HFFc6 (cell line): ENCODE results near the gene FSIP1. TPM values are rescaled to one million over a fixed set of nuclear protein-coding genes. Genes with fewer than 3 reads are reported as not detected.
A peak's percentile ranks its signal among the peaks of the same experiment; 100 is the strongest.

Experiments used
- DNase-seq: peaks from one replicate; pipeline ENCODE4 v3.0.0-alpha.2; 2018
- H3K27ac Mint-ChIP-seq: 2 replicates; pipeline ENCODE4 v1.8.0; 2020; ENCODE audit warnings: mild to moderate bottlenecking, mixed read lengths
- H3K27me3 Mint-ChIP-seq: 2 replicates; pipeline ENCODE4 v1.8.0; 2021; ENCODE audit warnings: mild to moderate bottlenecking, moderate library complexity, mixed read lengths; ENCODE audit not compliant: insufficient read depth
- H3K36me3 Mint-ChIP-seq: 2 replicates; pipeline ENCODE4 v1.8.0; 2021; ENCODE audit warnings: low read depth, mixed read lengths
- H3K4me1 Mint-ChIP-seq: 2 replicates; pipeline ENCODE4 v1.8.0; 2020; ENCODE audit warnings: low read depth, mixed read lengths
- H3K4me3 Mint-ChIP-seq: 2 replicates; pipeline ENCODE4 v1.8.0; 2020; ENCODE audit warnings: mild to moderate bottlenecking, moderate library complexity, mixed read lengths
- H3K9me3 Mint-ChIP-seq: 2 replicates; pipeline ENCODE4 v1.8.0; 2020; ENCODE audit warnings: mild to moderate bottlenecking, mixed read lengths
- total RNA-seq, 6 experiments: library from RNA; stranded (reverse); fragmentation: NEBNext Ultra II Directional; extraction: Animal tissue kit (Norgen Biotek cat#: 25700); gene quantifications; 2 replicates in 1 of 6; 3 replicates in 5 of 6; pipeline ENCODE4 v1.2.3, GENCODE V29; 2021
- TF ChIP-seq, protein P1 (sequence below): fragments of 200-600 bp; sonication (generic); IDR thresholded peaks from 2 replicates; pipeline ENCODE4 v1.5.0; 2021; ENCODE audit warnings: antibody characterized with exemption, mild to moderate bottlenecking

FSIP1 gene
- total RNA-seq, 6 experiments from 2014 or later: 1.2 to 2.0 (median 1.3) TPM

DNA sequence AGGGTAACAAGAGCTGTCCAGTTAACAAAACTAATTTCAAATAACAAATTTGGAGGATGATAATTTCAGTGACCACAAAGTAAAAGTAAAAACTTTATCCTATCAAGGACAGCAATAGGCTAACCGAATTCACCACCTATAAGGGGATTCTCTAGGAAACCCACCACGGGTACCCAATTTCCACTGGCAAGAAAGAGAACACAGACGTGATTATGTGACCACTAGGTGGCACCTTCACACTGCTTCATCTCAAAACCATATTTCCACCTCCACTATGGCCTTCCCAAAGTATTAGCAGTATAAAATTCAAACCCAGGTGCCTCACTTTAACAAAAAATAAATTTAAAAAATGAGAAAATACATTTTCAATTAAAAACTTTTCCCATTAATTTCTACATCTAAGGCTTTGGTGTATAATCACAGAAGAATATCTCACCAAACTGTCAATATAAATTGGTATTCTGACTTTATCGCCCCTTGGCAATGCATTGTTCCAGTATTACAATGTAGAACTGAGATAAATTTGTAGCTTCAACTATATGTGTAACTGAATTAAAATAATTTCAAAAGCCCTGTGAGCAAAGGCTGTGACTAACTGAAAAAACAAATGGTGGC, 96.5 kb downstream of the FSIP1 start:
- peaks cover 59% of the 10 kb centered on the region for H3K4me1 Mint-ChIP-seq
- no peaks in the 10 kb centered on the region for H3K9me3 Mint-ChIP-seq
- no peaks in the 10 kb centered on the region; the same call in 1 of the 2 replicates for H3K27me3 Mint-ChIP-seq
- DNase-seq: peak; percentile 36
- H3K4me3 Mint-ChIP-seq: no peak overlapping the region
- H3K36me3 Mint-ChIP-seq: no peaks in the 10 kb centered on the region
- no peak overlapping the region for H3K27ac Mint-ChIP-seq
- TF ChIP-seq, protein P1, sequence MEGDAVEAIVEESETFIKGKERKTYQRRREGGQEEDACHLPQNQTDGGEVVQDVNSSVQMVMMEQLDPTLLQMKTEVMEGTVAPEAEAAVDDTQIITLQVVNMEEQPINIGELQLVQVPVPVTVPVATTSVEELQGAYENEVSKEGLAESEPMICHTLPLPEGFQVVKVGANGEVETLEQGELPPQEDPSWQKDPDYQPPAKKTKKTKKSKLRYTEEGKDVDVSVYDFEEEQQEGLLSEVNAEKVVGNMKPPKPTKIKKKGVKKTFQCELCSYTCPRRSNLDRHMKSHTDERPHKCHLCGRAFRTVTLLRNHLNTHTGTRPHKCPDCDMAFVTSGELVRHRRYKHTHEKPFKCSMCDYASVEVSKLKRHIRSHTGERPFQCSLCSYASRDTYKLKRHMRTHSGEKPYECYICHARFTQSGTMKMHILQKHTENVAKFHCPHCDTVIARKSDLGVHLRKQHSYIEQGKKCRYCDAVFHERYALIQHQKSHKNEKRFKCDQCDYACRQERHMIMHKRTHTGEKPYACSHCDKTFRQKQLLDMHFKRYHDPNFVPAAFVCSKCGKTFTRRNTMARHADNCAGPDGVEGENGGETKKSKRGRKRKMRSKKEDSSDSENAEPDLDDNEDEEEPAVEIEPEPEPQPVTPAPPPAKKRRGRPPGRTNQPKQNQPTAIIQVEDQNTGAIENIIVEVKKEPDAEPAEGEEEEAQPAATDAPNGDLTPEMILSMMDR: peak; percentile 98

GRCh38 chr15:39685367-39685766, 97.3 kb downstream of the FSIP1 start:
- DNase-seq: no peak
- TF ChIP-seq, protein P1: no peak

GRCh38 chr15:39684233-39684632, 98.4 kb downstream of the FSIP1 start:
- TF ChIP-seq, protein P1: no peak
- H3K27me3 Mint-ChIP-seq: no peaks in the 10 kb centered on the region; the same call in 1 of the 2 replicates
- no peak for DNase-seq
- H3K27ac Mint-ChIP-seq: no peak overlapping the region
- H3K4me3 Mint-ChIP-seq: no peak overlapping the region
- H3K4me1 Mint-ChIP-seq: peaks cover 60% of the 10 kb centered on the region
- no peaks in the 10 kb centered on the region for H3K36me3 Mint-ChIP-seq
- no peaks in the 10 kb centered on the region for H3K9me3 Mint-ChIP-seq

More at GRCh38 chr15:39685367-39685766, 97.3 kb downstream of the FSIP1 start:
- H3K9me3 Mint-ChIP-seq: no peaks in the 10 kb centered on the region
- no peaks in the 10 kb centered on the region for H3K36me3 Mint-ChIP-seq
- H3K4me3 Mint-ChIP-seq: no peak overlapping the region
- no peaks in the 10 kb centered on the region; the same call in 1 of the 2 replicates for H3K27me3 Mint-ChIP-seq
- H3K27ac Mint-ChIP-seq: no peak overlapping the region
- H3K4me1 Mint-ChIP-seq: peaks cover 59% of the 10 kb centered on the region

DNA sequence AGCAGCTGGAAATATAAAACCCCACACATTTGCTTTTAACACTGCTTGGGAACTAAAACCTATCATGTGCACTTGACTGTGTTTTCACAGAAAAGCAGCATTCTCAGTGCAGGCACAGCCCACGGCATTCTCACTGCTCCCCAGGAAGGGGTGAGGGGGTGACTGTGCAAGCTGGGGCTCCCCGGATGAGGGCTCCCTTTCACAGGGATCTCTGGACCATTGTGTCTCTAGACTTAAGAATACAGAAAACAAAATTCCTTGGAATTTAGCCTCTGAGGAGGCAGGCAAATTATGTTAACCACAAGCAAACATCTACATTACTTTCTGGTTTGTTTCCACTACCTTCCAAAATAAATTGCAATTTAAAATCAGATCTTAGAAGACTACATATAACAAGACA, 100.3 kb downstream of the FSIP1 start:
- Mint-ChIP-seq H3K27me3 (no peaks in the 10 kb centered on the region; the same call in 1 of the 2 replicates), H3K36me3 (no peaks in the 10 kb centered on the region), H3K4me3 (no peak overlapping the region), H3K9me3 (no peaks in the 10 kb centered on the region), H3K4me1 (peaks cover 60% of the 10 kb centered on the region), H3K27ac (peak overlapping the region; percentile 26)
- TF ChIP-seq, protein P1: no peak
- DNase-seq: peak; percentile 12

DNA sequence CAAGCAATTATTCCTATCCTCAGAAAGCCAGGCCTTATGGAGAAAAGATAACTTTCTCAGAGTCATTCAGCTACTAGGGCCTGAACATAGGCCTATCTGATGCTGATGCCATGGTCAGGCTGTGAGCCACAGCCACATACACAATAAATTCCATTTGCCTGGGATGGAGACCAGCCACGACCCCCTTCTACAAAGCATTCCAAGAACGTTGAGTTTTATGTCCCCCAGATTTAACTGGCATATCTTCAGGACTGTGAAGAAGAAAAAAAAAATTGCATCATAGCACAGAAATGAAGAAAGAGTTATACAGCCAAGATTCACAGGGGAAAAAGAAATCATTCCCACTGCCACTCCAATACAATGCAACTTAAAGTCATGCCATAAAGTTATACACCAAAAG, 101.8 kb downstream of the FSIP1 start:
- no peaks in the 10 kb centered on the region for H3K9me3 Mint-ChIP-seq
- TF ChIP-seq, protein P1: no peak
- H3K4me1 Mint-ChIP-seq: peaks cover 57% of the 10 kb centered on the region
- peak; percentile 17 for DNase-seq
- H3K36me3 Mint-ChIP-seq: no peaks in the 10 kb centered on the region
- no peaks in the 10 kb centered on the region; the same call in 1 of the 2 replicates for H3K27me3 Mint-ChIP-seq
- H3K4me3 Mint-ChIP-seq: no peak overlapping the region
- peak overlapping the region; percentile 69 for H3K27ac Mint-ChIP-seq
